Transverse colon (tissue), 3 donors: ENCODE results near the gene SBNO2.

Experiments used
- EP300 ChIP-seq: sonication (generic); formaldehyde crosslinking; IDR thresholded peaks from one replicate; pipeline ENCODE4 v1.6.1; 2017; ENCODE audit warnings: antibody characterized with exemption, low read depth
- POLR2A ChIP-seq: fragments of 450-650 bp; IDR thresholded peaks from one replicate; pipeline ENCODE4 v1.6.1; 2016; ENCODE audit warnings: antibody characterized with exemption, mild to moderate bottlenecking, moderate library complexity
- TF ChIP-seq, protein P1 (sequence below), 5 experiments: fragments of 200-600 bp in 3 of 5; fragments of 450-650 bp in 2 of 5; sonication (generic) in 3 of 5; IDR thresholded peaks; 1 replicate in 2 of 5; 2 replicates in 3 of 5; pipeline ENCODE4 v1.5.1; 2016 to 2017; ENCODE audit warnings: antibody characterized with exemption in 5 of 5, inconsistent platforms in 3 of 5, mild to moderate bottlenecking in 2 of 5, moderate library complexity in 1 of 5

- TF ChIP-seq EP300 (no peak), POLR2A (no peak)
- TF ChIP-seq, protein P1, sequence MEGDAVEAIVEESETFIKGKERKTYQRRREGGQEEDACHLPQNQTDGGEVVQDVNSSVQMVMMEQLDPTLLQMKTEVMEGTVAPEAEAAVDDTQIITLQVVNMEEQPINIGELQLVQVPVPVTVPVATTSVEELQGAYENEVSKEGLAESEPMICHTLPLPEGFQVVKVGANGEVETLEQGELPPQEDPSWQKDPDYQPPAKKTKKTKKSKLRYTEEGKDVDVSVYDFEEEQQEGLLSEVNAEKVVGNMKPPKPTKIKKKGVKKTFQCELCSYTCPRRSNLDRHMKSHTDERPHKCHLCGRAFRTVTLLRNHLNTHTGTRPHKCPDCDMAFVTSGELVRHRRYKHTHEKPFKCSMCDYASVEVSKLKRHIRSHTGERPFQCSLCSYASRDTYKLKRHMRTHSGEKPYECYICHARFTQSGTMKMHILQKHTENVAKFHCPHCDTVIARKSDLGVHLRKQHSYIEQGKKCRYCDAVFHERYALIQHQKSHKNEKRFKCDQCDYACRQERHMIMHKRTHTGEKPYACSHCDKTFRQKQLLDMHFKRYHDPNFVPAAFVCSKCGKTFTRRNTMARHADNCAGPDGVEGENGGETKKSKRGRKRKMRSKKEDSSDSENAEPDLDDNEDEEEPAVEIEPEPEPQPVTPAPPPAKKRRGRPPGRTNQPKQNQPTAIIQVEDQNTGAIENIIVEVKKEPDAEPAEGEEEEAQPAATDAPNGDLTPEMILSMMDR (IDR thresholded peaks at IDR 0.05) = no peak
These were observed 766 bp downstream of the SBNO2 start for GRCh38 chr19:1173159-1173844.
